Type B pancreatic cell (in vitro differentiated cells): ENCODE results near the gene GBGT1. TPM values are rescaled to one million over a fixed set of nuclear protein-coding genes. Genes with fewer than 3 reads are reported as not detected.
"Not testable (repeated sequence)": the region's sequence is repeated elsewhere in the genome, so short reads cannot be mapped to it uniquely, and the experiment has no call there.

ENCODE experiments used
- DNase-seq: peaks from one replicate; pipeline ENCODE4 v3.0.0; 2021; ENCODE audit warnings: mixed read lengths; ENCODE audit not compliant: unreplicated experiment; ENCODE audit errors: extremely low spot score
- H3K27ac Mint-ChIP-seq: 2 replicates; pipeline ENCODE4 v1.8.0; 2021; ENCODE audit warnings: mild to moderate bottlenecking, mixed read lengths
- H3K27me3 Mint-ChIP-seq: 2 replicates; pipeline ENCODE4 v1.8.0; 2021; ENCODE audit warnings: mixed read lengths
- H3K36me3 Mint-ChIP-seq: 2 replicates; pipeline ENCODE4 v1.8.0; 2021; ENCODE audit warnings: mixed read lengths
- H3K4me1 Mint-ChIP-seq: one replicate; pipeline ENCODE4 v1.8.0; 2021; ENCODE audit warnings: mixed read lengths; ENCODE audit not compliant: unreplicated experiment
- H3K4me3 Mint-ChIP-seq: 2 replicates; pipeline ENCODE4 v1.8.0; 2021; ENCODE audit warnings: mild to moderate bottlenecking, mixed read lengths
- H3K9me3 Mint-ChIP-seq: 2 replicates; pipeline ENCODE4 v1.8.0; 2021; ENCODE audit warnings: mixed read lengths
- CTCF ChIP-seq: fragments of 200-600 bp; sonication (generic); conservative IDR thresholded peaks from 2 replicates; pipeline ENCODE4 v1.5.0; 2021; ENCODE audit warnings: antibody characterized with exemption, mild to moderate bottlenecking
- total RNA-seq: library from RNA; stranded (reverse); gene quantifications from 2 replicates; pipeline ENCODE4 v1.2.1, GENCODE V29; 2021; ENCODE audit warnings: low replicate concordance

GBGT1 gene
- total RNA-seq, 1 donor from 2014 or later, result 21.0 TPM

GRCh38 chr9:133207540-133208170 lies 43.9 kb upstream of the GBGT1 start:
- TF ChIP-seq CTCF, result no peak
- Mint-ChIP-seq H3K4me3 (no peak overlapping the region), H3K36me3 (no peaks in the 10 kb centered on the region), H3K27me3 (peaks cover 23% of the 10 kb centered on the region), H3K4me1 (no peaks in the 10 kb centered on the region), H3K9me3 (no peaks in the 10 kb centered on the region), H3K27ac (no peak overlapping the region)
- peak; percentile 62 for DNase-seq

GRCh38 chr9:133207021-133207531 lies 43.4 kb upstream of the GBGT1 start:
- peak; percentile 60 for DNase-seq
- Mint-ChIP-seq H3K27me3 (peaks cover 21% of the 10 kb centered on the region), H3K4me3 (no peak overlapping the region), H3K4me1 (no peaks in the 10 kb centered on the region), H3K36me3 (no peaks in the 10 kb centered on the region), H3K27ac (no peak overlapping the region), H3K9me3 (no peaks in the 10 kb centered on the region)
- TF ChIP-seq CTCF, result no peak

GRCh38 chr9:133205996-133206931 lies 42.5 kb upstream of the GBGT1 start:
- Mint-ChIP-seq H3K4me1 (no peaks in the 10 kb centered on the region), H3K36me3 (no peaks in the 10 kb centered on the region), H3K27ac (no peak overlapping the region), H3K9me3 (no peaks in the 10 kb centered on the region), H3K27me3 (peaks cover 19% of the 10 kb centered on the region), H3K4me3 (no peak overlapping the region)
- no peak for TF ChIP-seq CTCF
- peak; percentile 67 for DNase-seq

- not testable (repeated sequence) for H3K36me3 Mint-ChIP-seq, H3K4me1 Mint-ChIP-seq, H3K4me3 Mint-ChIP-seq, H3K27ac Mint-ChIP-seq, H3K9me3 Mint-ChIP-seq
- peak; percentile 62 for DNase-seq
- H3K27me3 Mint-ChIP-seq, result peaks cover 14% of the 10 kb centered on the region
Observed at GRCh38 chr9:133205481-133205887, 41.8 kb upstream of the GBGT1 start.

- H3K36me3 Mint-ChIP-seq, result no peaks in the 10 kb centered on the region
- no peaks in the 10 kb centered on the region for H3K4me1 Mint-ChIP-seq
- peaks cover 9% of the 10 kb centered on the region for H3K27me3 Mint-ChIP-seq
- H3K27ac Mint-ChIP-seq, result no peak overlapping the region
- no peak for TF ChIP-seq CTCF
- no peak overlapping the region for H3K4me3 Mint-ChIP-seq
- no peaks in the 10 kb centered on the region for H3K9me3 Mint-ChIP-seq
- no peak for DNase-seq
Observed at GRCh38 chr9:133204993-133205336, 41.3 kb upstream of the GBGT1 start.
